Measurements from ENCODE around the gene SLC9A9.

SLC9A9 gene

DNA sequence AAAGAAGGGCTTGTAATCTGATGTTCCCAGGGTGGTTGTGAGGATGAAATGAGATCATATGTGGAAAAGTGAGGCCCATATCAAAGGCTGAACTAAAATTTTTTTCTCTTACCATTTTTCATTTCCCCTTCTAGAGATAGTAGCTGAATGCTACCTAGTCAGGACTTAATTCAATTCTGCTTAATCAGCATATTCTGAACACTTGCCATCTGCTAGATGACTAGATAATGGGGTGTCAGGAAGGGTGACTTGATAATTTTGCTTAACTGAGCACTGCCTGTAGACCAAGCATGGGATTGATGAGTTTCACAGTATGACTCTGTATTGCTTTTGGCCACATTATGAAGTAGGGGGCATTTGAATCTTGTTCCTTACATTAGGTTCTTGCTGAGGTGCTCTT, 592.5 kb downstream of the SLC9A9 start:
- TF ChIP-seq MYC (IDR thresholded peaks at IDR 0.05; ENCODE audit: low read depth, low read length) = no peak
- no peak for DNase-seq (ENCODE audit: low read depth)
- no peak overlapping the region for H3K4me3 ChIP-seq (ENCODE audit: low read depth, low read length)

DNA sequence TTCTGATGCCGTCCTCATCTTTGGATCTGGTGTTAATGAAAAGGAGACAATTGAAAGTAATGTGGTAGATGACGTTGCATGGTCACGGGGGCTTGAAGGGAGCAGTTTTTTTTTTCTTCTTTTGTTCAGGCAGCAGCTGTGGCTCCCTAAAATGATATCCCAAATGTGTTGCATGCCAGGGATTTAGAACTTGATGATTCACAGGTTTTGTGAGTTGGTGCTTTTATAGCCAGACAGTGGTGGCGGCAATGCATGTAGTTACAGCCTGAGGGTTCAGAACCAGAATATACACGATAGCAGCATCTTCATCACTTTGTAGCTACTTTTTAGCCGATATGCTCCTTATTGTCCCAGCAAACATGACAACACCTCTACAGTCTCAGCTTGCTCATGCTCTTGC, 595.3 kb downstream of the SLC9A9 start:
- no peak for TF ChIP-seq MYC (IDR thresholded peaks at IDR 0.05; ENCODE audit: low read depth, low read length)
- TF ChIP-seq, protein P1, sequence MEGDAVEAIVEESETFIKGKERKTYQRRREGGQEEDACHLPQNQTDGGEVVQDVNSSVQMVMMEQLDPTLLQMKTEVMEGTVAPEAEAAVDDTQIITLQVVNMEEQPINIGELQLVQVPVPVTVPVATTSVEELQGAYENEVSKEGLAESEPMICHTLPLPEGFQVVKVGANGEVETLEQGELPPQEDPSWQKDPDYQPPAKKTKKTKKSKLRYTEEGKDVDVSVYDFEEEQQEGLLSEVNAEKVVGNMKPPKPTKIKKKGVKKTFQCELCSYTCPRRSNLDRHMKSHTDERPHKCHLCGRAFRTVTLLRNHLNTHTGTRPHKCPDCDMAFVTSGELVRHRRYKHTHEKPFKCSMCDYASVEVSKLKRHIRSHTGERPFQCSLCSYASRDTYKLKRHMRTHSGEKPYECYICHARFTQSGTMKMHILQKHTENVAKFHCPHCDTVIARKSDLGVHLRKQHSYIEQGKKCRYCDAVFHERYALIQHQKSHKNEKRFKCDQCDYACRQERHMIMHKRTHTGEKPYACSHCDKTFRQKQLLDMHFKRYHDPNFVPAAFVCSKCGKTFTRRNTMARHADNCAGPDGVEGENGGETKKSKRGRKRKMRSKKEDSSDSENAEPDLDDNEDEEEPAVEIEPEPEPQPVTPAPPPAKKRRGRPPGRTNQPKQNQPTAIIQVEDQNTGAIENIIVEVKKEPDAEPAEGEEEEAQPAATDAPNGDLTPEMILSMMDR (IDR thresholded peaks at IDR 0.05; ENCODE audit: low read depth, low read length) = no peak
- no peak for TF ChIP-seq POLR2A (IDR thresholded peaks at IDR 0.05; ENCODE audit: extremely low read depth, insufficient read length)
- TF ChIP-seq, protein P2, sequence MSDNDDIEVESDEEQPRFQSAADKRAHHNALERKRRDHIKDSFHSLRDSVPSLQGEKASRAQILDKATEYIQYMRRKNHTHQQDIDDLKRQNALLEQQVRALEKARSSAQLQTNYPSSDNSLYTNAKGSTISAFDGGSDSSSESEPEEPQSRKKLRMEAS (IDR thresholded peaks at IDR 0.05; ENCODE audit: low read depth, low read length) = no peak
- DNase-seq (ENCODE audit: low read depth) = no peak
- H3K4me3 ChIP-seq (ENCODE audit: low read depth, low read length) = no peak overlapping the region

DNA sequence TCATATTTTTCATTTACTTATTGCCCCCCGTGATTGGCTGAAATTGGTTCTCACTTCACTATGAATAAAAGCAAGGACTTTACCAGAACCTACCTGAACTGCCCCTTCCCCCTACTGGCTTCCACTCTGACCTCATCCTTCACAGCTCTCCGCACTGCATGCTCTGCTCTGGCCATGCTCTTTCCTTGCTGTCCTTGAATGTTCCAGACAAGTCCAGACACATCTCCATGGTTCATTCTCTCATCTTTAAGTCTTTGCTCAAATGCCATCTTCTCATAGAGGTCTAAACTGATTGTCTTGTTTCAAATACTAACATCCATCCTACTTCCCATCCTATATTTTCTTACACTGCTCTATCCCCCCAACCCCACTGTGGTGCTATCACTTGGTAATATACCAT, 599.3 kb downstream of the SLC9A9 start:
- TF ChIP-seq POLR2A (IDR thresholded peaks at IDR 0.05; ENCODE audit: extremely low read depth, insufficient read length) (no peak), MYC (IDR thresholded peaks at IDR 0.05; ENCODE audit: low read depth, low read length) (no peak)
- TF ChIP-seq, protein P2 (IDR thresholded peaks at IDR 0.05; ENCODE audit: low read depth, low read length) = no peak
- TF ChIP-seq, protein P1 (IDR thresholded peaks at IDR 0.05; ENCODE audit: low read depth, low read length) = no peak
- no peak overlapping the region for H3K4me3 ChIP-seq (ENCODE audit: low read depth, low read length)
- no peak for DNase-seq (ENCODE audit: low read depth)

DNA sequence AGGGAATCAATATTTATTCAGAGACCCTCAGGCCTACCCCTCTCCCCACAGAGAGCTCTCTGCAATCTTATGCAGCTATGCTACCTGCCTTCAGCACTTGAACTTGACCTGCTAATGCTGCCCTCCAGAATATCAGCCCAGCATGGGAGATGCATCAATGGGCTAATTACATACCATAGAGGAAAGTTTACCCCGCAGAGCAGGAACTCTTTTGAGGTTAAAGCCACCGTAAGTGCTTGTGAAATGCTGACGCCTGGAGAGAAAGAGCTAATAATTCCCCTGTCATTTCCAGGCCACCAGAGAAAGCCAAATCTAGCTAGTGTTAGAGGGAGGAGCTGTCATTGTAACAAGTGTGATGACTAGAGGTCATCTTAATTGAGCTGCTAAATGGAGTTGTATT, 601.2 kb downstream of the SLC9A9 start:
- TF ChIP-seq MYC (IDR thresholded peaks at IDR 0.05; ENCODE audit: low read depth, low read length) (no peak), POLR2A (IDR thresholded peaks at IDR 0.05; ENCODE audit: extremely low read depth, insufficient read length) (no peak)
- TF ChIP-seq, protein P2 (IDR thresholded peaks at IDR 0.05; ENCODE audit: low read depth, low read length) = no peak
- TF ChIP-seq, protein P1 (IDR thresholded peaks at IDR 0.05; ENCODE audit: low read depth, low read length) = no peak
- peak; percentile 11 for DNase-seq (ENCODE audit: low read depth)

DNA sequence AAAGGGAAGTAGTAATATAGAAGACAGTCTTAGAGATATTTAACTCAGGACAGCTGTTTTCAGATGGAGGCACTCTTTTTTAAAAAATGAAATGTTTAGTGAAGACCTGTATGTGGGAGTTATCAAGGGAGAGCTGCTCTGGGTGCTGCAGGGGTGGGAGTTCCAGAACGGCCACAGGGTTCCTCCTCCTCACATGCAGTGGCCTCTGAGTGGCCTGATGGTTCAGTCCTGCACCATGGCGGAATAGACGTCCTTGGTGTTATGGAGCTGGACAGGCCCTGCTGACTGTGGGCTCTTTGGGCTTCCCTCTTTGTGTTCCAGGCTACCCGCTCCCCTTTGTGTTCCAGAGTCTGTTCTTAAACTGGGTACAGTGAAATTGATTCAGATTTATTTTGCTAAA, 602.6 kb downstream of the SLC9A9 start:
- H3K4me3 ChIP-seq (ENCODE audit: low read depth, low read length) = no peak overlapping the region
- TF ChIP-seq MYC (IDR thresholded peaks at IDR 0.05; ENCODE audit: low read depth, low read length) (no peak), POLR2A (IDR thresholded peaks at IDR 0.05; ENCODE audit: extremely low read depth, insufficient read length) (no peak)
- TF ChIP-seq, protein P1 (IDR thresholded peaks at IDR 0.05; ENCODE audit: low read depth, low read length) = no peak
- TF ChIP-seq, protein P2 (IDR thresholded peaks at IDR 0.05; ENCODE audit: low read depth, low read length) = no peak
- no peak for DNase-seq (ENCODE audit: low read depth)

More for the DNA sequence above, 601.2 kb downstream of the SLC9A9 start:
- no peak overlapping the region for H3K4me3 ChIP-seq (ENCODE audit: low read depth, low read length)

DNA sequence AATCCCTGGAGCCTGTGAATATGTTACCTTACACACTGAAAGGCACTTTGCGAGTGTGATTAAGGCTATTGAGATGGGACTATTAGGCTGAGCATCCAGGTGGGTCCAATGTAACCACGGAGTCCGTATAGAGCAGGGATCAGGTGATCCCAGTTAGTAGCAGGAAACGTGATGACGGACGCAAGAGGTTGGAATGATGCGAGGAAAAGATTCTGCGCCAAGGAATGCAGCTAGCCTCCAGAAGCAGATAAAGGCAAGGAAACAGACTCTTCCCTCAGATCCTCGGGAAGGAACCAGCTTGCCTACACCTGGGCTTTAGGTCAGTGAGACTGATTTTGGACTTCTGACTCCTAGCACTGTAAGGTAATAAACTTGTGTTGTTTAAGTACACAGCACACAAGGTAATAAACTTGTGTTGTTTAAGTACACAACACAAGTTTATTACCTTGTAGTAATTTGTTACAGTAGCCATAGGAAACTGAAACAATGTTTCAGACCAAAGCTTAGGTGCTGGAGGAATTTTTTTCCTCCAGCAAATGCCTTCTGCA, 603.7 kb downstream of the SLC9A9 start:
- TF ChIP-seq, protein P2 (IDR thresholded peaks at IDR 0.05; ENCODE audit: low read depth, low read length) = no peak
- TF ChIP-seq POLR2A (IDR thresholded peaks at IDR 0.05; ENCODE audit: extremely low read depth, insufficient read length) = no peak
- no peak for TF ChIP-seq MYC (IDR thresholded peaks at IDR 0.05; ENCODE audit: low read depth, low read length)
- TF ChIP-seq, protein P1 (IDR thresholded peaks at IDR 0.05; ENCODE audit: low read depth, low read length) = no peak
- no peak for DNase-seq (ENCODE audit: low read depth)
- H3K4me3 ChIP-seq (ENCODE audit: low read depth, low read length) = no peak overlapping the region

Measured in NB4 (cell line).